Amygdala (tissue), 56 donors: ENCODE measurements around the gene ZNF385B.
A peak's percentile ranks its signal among the peaks of the same experiment; 100 is the strongest.

Experiments used
- DNase-seq, 56 donors: peaks; one replicate each; lab custom pipeline; 2025; lab: John Stamatoyannopoulos, UW

The ZNF385B gene

DNA sequence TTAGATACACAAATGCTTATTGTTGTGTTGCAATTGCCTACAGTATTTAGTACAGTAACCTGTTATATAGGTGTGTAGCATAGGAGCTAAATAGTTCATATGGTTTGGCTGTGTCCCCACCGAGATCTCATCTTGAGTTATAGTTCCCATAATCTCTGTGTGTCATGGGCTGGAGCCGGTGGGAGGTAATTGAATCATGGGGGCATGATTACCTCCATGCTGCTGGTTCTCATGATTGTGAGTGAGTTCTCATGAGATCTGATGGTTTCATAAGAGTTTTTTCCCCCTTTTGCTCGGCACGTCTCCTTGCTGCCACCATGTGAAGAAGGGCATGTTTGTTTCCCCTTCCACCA is 406.3 kb downstream of the ZNF385B start:
- DNase-seq = no peak

GRCh38 chr2:179454443-179455171 is 406.8 kb downstream of the ZNF385B start:
- DNase-seq = no peak

DNA sequence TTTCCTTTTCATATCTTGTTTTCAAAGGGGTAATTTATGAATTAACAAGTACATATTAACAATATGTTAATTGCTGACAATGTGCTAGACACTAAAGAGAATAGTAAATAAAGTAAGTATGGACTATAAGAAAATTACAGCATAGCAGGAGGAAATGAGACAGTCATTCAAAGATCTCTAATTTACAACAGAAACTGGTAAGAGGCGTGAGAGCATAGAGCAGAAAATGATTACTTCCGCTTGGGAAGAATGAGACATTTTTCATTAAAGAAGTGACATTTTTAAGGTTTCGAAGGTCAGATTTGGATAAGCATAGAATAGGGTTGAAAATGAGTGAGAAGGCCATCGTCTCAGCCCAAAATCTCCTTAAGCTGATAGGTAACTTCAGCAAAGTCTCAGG is 412.4 kb downstream of the ZNF385B start:
- DNase-seq = no peak

DNA sequence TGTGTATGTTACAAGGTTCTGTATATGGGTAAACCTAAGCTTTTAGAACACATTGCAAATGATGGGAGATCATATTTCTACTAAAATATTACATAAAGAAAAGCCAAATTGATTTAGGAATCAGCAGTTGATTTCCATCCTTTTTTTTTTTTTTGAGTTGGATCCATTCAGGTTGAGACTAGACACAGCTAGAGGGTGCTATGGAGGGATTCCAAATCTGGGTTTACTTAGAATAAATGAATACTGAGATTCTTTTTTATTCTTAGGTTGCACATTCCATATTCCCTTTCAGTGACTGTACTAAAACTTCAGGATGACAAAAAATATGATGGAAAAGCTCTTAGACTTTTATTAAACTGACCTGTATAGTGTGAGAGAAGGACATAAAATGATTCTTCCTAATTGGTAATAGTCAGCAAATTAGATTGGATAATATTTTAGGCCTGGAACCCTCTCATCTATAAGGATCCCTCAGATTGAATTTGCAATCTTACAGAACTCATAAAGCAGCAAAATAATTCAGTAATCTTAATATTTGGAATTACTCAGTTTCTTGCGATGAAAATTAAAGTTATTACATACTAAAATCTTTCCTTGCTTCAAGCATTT is 413.5 kb downstream of the ZNF385B start:
- DNase-seq = no peak

DNA sequence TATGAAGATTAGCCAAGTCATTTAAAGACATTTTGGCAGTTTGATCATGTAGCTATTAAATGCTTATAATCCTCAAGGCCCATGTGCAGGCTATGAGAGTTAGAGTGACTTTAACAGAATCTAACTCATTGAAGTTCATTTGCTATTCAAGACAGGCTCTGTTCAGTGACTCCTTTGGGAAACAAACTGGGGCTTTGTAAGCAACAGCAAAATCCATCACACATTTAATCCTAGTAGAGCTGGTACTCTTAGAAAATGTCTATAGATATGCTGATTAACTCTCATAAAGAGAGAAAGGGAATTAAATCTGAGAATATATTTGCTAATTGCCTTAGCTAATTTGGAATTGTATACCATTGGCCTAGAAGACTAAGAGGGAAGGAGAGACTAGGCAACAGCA is 414.0 kb downstream of the ZNF385B start:
- DNase-seq = no peak

GRCh38 chr2:179446476-179447141 is 414.8 kb downstream of the ZNF385B start:
- DNase-seq = no peak

DNA sequence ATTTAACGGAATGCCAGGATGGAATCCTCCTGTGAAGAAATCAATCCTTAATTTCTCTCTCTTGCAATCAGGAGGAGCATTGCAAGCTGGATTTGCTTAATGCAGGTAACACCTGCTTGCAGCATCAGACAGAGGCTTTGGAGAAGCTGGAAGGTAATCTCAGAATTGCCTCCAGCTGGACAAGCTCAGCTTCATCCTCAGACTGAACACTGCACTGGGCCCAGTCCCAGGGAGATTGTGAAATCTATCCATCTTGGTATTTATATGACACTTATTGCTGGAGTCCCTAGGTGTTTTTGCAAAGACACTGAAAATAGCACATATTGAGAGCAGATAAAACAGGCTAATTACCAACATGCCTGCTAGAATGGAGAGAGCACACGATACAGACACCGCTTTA is 417.4 kb downstream of the ZNF385B start:
- DNase-seq = no peak

- no peak for DNase-seq
Observed at GRCh38 chr2:179443180-179443579, 418.2 kb downstream of the ZNF385B start.

- DNase-seq = no peak
Observed at GRCh38 chr2:179442206-179442605, 419.2 kb downstream of the ZNF385B start.

DNA sequence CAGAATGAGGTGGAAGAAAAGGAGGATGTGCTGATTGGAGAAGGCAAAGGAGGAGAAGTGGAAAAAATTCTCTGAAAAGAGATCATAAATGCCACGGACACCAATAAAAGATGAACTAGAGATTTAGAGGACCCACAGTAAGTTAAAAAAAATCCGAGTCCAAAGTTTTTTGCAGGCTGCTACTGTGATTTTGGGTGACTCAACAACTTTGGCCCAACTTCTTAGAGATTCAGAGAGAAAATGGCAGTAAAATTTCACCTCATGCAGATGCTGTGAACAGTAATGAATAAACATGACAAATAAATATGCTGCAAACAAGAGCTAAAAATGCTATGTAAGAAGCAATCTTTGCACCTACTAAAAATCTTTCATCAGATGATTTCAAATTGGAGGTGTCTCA is 419.9 kb downstream of the ZNF385B start:
- DNase-seq = no peak

- DNase-seq = no peak
Observed at GRCh38 chr2:179440642-179441251, 420.7 kb downstream of the ZNF385B start.

DNA sequence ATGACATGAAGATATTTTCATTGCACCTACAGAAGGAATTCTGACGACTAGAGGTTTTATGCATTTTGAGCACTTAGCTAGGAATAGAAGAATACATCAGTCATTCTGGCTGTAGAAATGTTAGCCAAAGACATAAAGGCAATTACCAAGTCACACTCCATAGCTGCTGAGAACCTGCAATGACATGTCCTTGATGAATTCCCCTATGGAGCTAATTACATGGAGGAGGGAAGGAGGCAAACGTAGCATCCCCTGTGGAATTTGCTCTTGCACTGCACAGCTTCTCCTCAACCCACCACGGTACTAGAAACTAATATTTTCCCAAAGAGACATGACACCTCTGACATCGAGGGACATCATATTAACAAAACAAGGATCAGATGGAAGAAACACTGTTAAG is 422.8 kb downstream of the ZNF385B start:
- DNase-seq = no peak

GRCh38 chr2:179437430-179437829 is 424.0 kb downstream of the ZNF385B start:
- no peak for DNase-seq

- no peak for DNase-seq
Observed at GRCh38 chr2:179435566-179435965, 425.8 kb downstream of the ZNF385B start.

- no peak for DNase-seq
Observed at GRCh38 chr2:179435000-179435399, 426.4 kb downstream of the ZNF385B start.

GRCh38 chr2:179434357-179434756 is 427.1 kb downstream of the ZNF385B start:
- DNase-seq = no peak

DNA sequence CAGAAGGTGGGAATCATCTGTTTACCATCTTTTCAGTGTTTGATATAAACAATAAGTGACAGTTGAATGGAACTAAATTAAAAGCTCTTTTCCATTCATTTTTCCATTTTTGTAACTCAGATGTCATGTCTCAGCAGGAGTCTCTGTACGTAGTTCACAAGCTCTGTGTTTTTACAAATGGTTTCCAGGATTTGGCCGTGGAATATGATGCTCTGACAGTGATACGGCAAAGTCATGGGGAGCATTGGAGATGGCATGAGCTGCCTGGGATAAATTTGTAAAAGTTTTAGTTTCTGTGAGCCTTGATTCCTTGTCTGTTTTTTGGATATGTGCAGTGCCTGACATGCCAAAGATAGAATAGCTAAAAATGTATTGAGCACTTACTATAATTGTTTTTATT is 428.7 kb downstream of the ZNF385B start:
- no peak for DNase-seq

- DNase-seq = no peak
Observed at GRCh38 chr2:179429597-179429996, 431.8 kb downstream of the ZNF385B start.

- DNase-seq = peak in 1 of 56 donors; percentile 30
Observed at GRCh38 chr2:179429060-179429471, 432.3 kb downstream of the ZNF385B start.

DNA sequence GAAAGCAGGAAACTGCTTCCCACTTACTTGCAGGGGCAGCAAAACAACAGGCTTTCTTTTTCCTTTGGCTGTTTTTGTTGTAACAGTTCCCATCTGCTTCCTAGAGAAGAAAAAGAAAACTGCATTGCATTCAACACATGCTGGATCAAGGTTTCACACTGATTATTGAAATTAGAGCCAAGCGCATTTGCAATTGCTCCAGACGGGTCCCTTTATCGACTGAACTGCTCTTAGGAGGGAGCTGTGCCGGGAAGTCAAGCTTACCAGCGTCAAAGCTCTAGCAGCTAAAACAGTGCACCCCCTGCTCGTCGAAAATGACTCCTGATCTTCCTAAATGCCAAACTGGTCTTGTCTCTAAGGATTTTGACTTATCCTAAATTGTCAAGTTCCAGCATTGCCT is 432.8 kb downstream of the ZNF385B start:
- no peak for DNase-seq

GRCh38 chr2:179427065-179427464 is 434.3 kb downstream of the ZNF385B start:
- DNase-seq = no peak

DNA sequence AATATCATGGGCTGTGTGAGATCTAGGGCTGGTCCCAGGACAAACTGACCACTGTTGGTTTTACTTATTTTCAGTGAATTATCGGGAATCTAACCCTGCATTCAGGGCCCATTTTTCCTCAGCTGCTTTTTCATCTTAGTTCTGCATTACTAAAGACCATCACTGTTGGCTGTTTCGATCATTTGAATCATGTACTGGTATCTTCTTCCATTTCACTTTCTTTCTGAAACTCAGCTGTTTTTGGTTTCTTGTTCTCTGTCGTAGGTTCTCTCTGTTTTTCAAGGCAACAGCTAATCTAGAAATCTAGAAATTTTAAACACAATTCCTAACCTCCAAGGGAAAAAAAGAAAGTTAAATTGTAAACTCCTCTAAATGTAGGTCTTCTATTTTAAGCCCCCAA is 436.8 kb downstream of the ZNF385B start:
- no peak for DNase-seq
